22Rv1 (cell line): Measurements from ENCODE around the gene LATS1.
"Not testable (repeated sequence)": the region's sequence is repeated elsewhere in the genome, so short reads cannot be mapped to it uniquely, and the experiment has no call there.

Experiments used
- ZFX ChIP-seq: fragments of 450-650 bp; IDR thresholded peaks from 2 replicates; pipeline ENCODE4 v1.6.1; 2017; ENCODE audit warnings: antibody characterized with exemption, borderline replicate concordance
- TF ChIP-seq, protein P1 (sequence below): fragments of 450-650 bp; IDR thresholded peaks from 2 replicates; pipeline ENCODE4 v1.5.1; 2017; ENCODE audit warnings: mild to moderate bottlenecking

DNA sequence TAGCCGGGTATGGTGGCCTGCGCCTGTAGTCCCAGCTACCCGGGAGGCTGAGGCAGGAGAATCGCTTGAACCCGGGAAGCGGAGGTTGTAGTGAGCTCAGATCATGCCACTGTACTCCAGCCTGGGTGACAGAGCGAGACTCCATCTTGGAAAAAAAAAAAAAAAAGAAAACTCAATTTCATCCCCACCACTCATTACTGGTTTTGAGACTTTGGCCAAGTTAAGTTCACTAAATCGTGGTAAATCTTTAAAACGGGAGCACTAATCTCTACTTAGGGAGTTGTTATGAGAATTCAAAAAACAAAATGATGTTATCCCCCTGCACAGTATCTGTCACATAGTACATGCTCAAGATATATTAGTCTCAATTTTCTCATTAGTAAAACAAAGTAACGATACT is 27.4 kb upstream of the LATS1 start:
- TF ChIP-seq, protein P1, sequence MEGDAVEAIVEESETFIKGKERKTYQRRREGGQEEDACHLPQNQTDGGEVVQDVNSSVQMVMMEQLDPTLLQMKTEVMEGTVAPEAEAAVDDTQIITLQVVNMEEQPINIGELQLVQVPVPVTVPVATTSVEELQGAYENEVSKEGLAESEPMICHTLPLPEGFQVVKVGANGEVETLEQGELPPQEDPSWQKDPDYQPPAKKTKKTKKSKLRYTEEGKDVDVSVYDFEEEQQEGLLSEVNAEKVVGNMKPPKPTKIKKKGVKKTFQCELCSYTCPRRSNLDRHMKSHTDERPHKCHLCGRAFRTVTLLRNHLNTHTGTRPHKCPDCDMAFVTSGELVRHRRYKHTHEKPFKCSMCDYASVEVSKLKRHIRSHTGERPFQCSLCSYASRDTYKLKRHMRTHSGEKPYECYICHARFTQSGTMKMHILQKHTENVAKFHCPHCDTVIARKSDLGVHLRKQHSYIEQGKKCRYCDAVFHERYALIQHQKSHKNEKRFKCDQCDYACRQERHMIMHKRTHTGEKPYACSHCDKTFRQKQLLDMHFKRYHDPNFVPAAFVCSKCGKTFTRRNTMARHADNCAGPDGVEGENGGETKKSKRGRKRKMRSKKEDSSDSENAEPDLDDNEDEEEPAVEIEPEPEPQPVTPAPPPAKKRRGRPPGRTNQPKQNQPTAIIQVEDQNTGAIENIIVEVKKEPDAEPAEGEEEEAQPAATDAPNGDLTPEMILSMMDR = not testable (repeated sequence)
- not testable (repeated sequence) for TF ChIP-seq ZFX
